KOPT-K1 (cell line): ENCODE data around the gene CD47.

Experiments
- H3K27ac ChIP-seq: fragments of 200-600 bp; sonication (generic); 2 replicates; pipeline ENCODE4 v1.5.1; 2016; ENCODE audit warnings: antibody characterized with exemption, mild to moderate bottlenecking, low read depth, low read length; ENCODE audit not compliant: poor library complexity, severe bottlenecking
- H3K36me3 ChIP-seq: fragments of 200-600 bp; sonication (generic); 2 replicates; pipeline ENCODE4 v1.5.1; 2017; ENCODE audit warnings: antibody characterized with exemption, mild to moderate bottlenecking, low read length, moderate library complexity; ENCODE audit not compliant: insufficient read depth
- H3K9me3 ChIP-seq: fragments of 200-600 bp; sonication (generic); 2 replicates; pipeline ENCODE4 v1.5.1; 2017; ENCODE audit warnings: antibody characterized with exemption, low read length, mild to moderate bottlenecking; ENCODE audit not compliant: insufficient read depth, poor library complexity, severe bottlenecking

Gene CD47

DNA sequence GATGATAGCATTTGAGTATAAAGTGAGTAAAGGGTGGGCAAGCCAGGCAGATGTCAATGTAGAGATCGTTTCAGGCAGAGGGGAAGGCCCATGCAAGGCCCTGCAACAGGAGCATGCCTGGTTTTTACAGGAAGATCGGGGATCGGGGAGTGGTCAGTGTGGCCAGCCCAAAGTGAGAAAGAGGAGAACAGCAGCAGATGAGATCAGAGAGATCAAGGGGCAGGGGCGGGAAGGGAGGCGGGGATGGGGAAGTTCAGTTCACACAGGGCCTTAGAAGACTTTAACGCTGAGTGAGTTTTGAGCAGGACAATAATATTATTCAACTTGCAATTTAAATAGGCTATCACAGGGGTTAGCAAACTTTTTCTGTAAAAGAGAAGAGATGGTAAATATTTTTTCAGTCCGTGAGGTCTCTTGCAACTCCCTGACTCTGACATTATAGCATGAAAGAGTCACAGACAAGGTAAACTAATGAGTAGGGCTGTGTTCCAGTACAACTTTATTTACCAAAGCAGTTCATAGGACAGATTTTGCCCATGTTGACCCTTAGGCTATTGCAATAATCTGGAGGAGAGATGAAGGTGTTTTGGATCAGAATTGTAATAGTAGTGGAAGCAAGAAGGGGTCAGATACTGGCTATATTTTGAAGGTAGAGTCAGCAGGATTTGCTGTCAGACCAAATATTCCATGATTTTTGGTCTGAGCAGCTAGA is 12.4 kb upstream of the CD47 start:
- Histone ChIP-seq H3K9me3 (no peaks in the 10 kb centered on the region), H3K27ac (no peak overlapping the region), H3K36me3 (no peaks in the 10 kb centered on the region)

DNA sequence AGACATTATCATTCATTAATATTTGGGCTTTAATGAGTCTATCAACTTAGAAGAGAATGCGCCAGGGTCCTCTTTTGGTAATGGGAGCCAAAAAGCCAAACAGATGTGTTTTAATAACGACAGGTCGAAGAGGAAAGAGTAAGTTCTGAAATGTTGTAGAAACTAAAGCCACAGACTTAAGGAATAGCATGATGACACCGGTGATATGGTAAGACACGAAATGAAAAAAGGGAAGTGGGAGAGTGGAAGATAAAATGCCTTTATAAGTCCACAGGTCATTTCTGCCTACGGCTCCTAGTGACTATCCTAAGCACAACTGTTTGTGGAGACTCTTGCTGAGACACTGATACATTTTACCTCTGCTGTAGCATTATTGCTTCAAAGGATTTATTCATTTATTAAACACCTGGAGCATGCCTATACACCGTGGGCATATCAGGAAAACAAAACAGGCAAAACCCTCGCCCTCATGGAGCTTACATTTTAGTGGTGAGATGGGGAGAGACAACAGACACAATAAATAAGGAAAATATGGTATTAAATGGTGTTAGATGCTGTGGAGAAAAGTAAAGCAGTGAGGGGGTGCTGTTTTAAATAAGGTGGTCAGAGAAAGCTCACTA is 11.7 kb upstream of the CD47 start:
- no peaks in the 10 kb centered on the region for H3K36me3 ChIP-seq
- no peaks in the 10 kb centered on the region for H3K9me3 ChIP-seq
- H3K27ac ChIP-seq = no peak overlapping the region

DNA sequence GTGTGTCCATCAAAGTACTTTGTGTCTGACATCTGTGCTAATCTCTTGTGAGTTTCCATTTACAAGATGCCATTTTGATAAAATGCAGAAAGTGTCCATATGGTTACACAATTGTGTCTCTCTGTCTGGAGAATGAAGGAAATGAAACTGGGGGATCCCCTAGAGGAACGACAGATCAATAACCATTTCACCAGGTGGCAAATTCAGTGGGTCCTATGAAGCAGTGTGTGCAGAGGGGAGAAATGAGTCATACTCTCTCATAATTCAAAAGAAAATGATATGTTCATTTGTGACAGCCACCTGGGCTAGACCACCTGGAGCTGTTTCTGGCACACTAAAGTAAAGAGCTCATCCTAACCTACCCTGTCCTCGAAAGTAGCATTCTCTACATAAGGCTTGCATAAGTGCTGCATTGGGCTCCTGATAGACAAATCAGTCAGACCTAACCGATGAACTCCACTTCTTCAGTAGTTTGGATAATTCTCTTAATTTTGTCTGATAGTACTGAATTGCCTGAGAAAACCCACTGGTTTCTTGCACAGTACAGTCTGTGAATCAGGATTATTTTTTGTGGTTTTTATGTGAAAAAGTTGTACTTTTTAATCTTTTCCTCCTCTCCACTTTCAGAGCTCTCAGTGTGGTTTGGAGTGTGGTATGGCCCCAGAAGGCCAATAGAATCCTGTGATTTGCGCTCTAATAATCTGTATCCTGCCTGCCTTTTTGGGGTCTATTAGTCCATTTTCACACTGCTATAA is 10.3 kb upstream of the CD47 start:
- H3K36me3 ChIP-seq = no peaks in the 10 kb centered on the region
- no peaks in the 10 kb centered on the region for H3K9me3 ChIP-seq
- H3K27ac ChIP-seq = peak overlapping the region; percentile 52

DNA sequence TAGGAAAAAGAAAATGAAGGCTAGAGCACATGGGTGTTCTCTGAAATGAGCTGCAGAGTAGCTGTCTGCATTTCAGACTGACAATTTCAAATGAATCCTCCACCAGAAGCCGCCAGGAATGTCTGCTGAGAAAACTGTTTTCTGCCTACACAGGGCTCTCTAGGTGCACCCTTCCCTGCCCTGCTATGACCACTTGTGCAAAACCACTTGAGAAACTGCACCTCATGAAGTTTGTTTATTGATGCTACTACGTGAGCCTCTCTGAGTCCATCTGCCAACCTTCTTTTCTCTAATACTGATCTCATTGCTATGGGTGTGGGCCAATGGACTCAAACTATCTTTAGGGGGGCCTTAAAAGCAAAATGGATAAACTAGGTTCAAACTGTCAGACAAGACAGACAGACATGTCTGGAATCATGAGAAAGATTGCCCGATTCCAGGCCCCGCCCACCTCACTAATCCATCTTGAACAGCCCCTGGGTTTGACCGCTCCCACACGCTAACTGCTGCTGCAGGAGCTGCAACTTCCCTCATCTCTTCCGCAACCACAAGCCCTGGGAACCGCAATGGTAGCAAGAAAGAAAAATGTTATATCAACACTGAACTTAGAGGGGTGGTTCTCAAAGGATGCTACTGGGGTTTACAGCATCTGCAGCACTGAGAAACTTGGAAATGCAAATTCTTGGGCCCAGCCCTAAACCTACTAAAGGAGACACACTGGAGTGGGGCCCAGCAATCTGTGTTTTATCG is 9.0 kb upstream of the CD47 start:
- Histone ChIP-seq H3K36me3 (no peaks in the 10 kb centered on the region), H3K27ac (peak overlapping the region; percentile 52), H3K9me3 (no peaks in the 10 kb centered on the region)

DNA sequence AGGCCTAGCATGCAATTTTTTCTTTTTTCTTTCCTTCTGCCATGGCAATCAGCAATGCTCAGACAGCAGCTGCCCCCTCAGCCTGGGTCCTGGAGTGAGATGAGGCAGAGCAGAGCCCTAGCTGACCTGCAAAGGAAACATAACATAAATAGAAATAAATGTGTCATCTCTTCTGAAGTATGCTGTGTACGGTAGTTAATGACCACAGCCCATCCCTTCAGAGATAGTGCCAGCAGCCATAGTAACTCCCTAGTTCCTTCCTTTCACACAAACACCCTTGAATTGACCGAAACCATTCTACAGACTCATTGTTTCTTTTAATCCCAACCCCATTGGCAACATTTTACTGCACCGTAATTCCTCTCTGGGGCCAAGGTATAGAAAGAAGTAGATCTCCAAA is 8.4 kb upstream of the CD47 start:
- Histone ChIP-seq H3K27ac (peak overlapping the region; percentile 52), H3K9me3 (no peaks in the 10 kb centered on the region), H3K36me3 (no peaks in the 10 kb centered on the region)

DNA sequence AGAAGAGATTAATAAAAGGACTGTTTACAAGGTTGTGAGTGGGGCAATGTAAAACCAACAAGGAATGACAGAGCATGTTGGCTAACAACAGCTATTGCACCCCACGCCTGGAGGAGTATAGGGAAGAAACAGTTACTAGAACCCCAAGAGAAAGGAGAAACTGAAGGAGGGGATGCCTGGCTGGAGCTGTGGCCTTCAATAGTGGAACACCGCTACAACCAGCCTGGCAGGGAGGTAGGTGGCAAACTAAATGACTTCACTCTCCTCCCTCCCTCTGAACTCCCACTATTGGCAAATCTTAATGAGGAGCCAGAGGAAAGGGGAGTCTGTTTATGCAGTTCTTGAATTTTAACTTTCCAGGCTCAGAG is 7.2 kb upstream of the CD47 start:
- H3K27ac ChIP-seq = peak overlapping the region; percentile 73
- H3K9me3 ChIP-seq = no peaks in the 10 kb centered on the region
- H3K36me3 ChIP-seq = no peaks in the 10 kb centered on the region

DNA sequence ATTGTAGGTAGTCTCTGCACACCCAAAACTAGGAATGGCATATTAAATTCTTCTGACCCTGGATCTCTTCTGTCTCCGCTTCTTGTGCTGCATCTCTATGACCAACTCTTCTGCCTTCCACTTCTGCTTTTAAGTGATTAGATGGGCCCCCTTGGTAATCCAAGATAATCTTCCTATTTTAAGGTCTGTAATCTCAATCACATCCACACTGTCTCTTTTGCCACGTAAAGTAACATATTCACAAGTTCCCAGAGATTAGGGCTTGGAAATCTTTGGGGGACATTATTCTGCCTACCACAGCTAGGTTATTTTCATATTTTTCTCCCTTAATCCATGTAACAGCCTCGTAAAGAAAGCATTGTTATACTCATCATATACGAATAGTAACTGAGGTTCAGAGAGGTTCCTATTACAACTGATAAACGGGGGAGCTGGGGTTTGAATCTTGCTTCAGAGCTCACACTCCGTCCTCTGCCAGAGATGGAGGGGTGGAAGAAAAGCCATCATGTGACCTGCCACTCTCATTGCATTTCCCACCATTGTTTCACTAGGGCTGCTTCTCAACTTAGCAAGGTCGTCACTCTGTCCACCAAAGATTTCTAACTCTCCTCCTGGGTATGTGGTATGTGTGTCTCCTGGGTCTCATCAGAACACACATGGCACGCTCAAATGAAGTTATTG is 6.6 kb upstream of the CD47 start:
- Histone ChIP-seq H3K9me3 (no peaks in the 10 kb centered on the region), H3K36me3 (no peaks in the 10 kb centered on the region), H3K27ac (peak overlapping the region; percentile 73)

DNA sequence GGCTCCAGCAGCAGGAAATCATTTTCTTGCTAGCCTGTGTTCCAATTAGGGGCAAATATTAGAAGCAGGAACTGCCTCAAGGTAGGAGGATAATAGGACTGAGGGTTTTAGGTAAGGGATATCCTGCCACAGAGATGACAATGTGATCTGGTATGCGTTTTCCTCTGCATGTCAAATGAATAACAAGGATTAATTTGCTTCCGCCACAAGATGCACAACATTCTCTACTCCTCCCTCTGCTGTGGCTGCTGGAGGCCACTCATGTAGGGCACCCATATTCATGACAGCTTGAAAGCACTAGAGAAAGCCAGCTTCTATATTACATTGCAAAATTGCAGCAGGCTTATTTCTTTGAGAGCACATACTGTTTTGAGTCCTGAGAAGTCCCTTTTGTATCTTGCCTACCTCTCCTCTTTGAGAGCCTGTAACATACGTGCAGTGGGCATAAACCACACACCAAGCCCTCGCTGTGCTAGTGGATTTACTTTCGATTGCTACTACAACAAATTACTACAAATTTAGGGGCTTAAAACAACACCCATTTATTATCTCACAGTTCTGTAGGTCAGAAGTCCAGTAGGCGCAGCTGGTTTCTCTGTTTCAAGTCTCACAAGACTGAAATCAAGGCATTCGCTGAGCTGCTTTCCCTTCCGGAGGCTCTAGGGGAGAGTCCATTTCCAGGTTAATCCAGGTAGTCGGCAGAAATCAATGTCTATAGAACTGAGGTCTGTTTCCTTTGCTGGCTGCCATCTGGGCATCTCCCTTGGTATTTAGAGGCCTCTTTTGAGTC is 5.9 kb upstream of the CD47 start:
- H3K9me3 ChIP-seq = no peaks in the 10 kb centered on the region
- peak overlapping the region; percentile 73 for H3K27ac ChIP-seq
- no peaks in the 10 kb centered on the region for H3K36me3 ChIP-seq

DNA sequence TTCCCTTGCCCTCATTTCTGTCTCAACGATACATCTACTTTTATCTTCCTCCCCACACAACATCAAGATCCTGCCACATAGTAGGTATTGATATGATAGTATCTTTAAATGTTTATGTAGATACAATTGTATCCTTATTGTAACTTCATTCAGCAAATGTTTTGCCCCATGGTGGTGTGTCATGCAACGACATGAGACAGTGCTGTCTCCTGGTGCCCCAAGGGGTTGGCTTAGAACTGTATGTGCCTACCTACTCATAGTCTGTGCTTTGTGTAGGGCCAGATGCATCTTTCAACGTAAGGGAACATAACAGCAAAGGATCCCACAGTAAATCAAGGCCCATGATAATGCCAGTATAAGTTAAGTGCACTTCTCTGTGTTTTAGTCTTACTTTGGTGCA is 2.8 kb upstream of the CD47 start:
- Histone ChIP-seq H3K9me3 (no peaks in the 10 kb centered on the region), H3K36me3 (no peaks in the 10 kb centered on the region), H3K27ac (peak overlapping the region; percentile 97)

DNA sequence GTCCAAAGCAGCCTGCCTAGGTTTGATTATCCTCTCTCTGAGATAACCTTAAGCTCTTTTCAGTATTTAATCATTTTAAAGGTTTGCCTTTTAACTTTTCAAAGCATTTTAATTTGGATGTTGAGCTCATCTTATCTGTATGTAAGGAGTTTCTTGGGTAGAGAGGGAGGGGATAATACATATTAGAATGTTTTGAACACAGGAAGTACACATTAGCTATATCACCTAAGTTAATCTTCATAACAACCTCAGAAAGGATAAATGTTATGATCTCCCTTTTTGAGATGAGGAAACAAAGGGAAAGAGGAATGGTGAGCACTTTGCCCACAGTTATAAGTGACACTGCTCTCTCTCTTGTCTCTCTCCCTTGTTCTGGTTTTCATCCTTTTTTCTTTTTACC is 2.2 kb upstream of the CD47 start:
- Histone ChIP-seq H3K9me3 (no peaks in the 10 kb centered on the region), H3K27ac (peak overlapping the region; percentile 97), H3K36me3 (0 out of 2 replicates have a peak, but pooled peaks cover 2% of the 10 kb centered on the region)

DNA sequence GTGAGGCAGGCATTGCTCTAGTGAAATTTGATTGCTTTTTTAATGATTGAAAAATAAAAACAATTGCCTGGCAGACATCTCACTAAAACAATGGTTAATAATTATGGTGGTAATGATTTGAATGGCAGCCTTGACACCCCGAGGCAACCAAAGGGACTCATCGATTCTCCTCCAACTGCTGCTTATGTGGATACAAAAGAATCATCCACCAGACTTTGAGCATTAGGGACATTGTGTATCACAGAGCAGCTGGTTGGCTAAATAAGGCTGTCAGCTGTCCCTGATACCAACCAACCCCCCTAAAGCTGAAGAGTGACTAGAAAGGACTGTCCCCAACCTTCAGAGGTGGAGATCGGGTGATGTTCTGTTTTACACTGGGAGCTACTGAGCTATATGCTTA is 1.7 kb upstream of the CD47 start:
- Histone ChIP-seq H3K27ac (peak overlapping the region; percentile 97), H3K9me3 (no peaks in the 10 kb centered on the region), H3K36me3 (peaks cover 7% of the 10 kb centered on the region; the same call in 1 of the 2 replicates)

DNA sequence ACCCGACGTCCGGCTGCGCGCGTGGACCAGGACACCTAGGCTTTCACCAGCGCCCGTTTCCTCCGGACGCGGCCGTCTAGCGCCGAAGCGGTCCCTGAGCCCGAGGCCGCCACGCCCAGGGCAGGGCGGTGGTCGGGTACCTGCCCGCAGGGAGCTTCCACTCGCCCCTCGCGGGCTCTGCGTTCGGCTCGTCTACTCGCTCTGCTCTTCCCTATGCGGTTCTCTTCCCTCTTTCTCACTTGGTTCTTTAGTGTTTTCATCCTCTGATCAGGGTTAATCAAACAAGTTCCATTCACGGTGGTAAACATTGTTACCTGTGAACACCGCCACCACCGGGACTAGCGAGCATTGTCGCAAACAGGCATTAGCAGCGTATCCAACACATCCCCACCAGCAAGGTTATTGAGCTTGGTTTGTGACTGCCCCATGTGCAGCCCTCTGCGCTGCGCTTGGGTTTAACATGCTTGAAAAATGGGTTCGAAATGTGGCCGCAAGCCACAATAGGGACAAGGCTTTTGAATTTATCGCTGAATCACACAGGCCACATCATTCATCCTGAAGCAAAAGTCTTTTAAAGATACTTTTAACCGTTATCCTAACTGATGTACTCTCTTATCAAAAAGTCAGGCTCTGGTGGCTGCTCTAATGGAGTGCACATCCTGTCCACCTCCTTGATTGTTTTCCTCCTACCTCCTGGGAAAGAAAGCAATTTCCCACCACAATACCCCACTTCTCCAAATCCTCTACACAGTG is 843 bp upstream of the CD47 start:
- Histone ChIP-seq H3K36me3 (peaks cover 15% of the 10 kb centered on the region), H3K27ac (peak overlapping the region; percentile 97), H3K9me3 (no peaks in the 10 kb centered on the region)

DNA sequence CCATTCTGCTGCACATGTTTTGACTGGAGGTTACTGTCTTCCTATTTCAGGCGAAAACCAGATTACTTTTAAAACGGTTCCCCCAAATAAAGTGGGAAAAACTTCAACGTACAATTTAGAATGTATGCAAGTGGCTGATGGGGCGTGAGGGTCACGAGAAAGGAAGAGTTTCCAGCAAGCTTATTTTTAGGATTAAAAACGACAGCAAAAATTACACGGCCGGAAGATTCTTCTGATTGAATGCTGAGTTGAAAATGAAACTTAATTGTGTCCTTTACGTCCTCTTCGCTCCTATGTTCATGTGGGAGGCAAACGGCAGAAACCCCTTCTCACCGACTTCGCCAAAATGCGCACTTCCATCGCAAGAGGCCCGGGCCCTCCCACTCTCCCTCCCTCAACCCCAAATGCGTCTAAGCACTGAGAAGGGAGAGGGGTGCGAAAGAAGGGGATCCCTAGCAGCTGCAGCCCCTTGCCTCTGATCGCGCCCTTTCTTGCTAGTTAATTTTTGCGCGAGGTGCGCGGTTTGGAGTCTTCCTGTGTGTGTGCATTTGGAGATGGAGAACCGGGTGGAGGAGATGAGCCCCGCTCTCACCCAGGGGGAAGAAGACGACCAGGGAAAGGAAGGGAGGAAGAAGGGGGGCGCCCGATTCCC is 656 bp downstream of the CD47 start:
- peak overlapping the region; percentile 97 for H3K27ac ChIP-seq
- H3K9me3 ChIP-seq = no peaks in the 10 kb centered on the region
- peaks cover 30% of the 10 kb centered on the region for H3K36me3 ChIP-seq
